Spleen (tissue), 11 donors: Measurements from ENCODE around the gene EZR. TPM values are rescaled to one million over a fixed set of nuclear protein-coding genes. Genes with fewer than 3 reads are reported as not detected.

Experiments
- DNase-seq: peaks from one replicate; pipeline ENCODE4 v3.0.0-alpha.2; 2020
- H3K27ac ChIP-seq, 8 donors: fragments of 200-600 bp; sonication (generic) in 7 of 8; 1 replicate in 4 of 8; 2 replicates in 4 of 8; pipeline versions ENCODE4 v1.5.0 to v1.8.0; 2016 to 2021; ENCODE audit warnings: inconsistent platforms in 4 of 8, mild to moderate bottlenecking in 4 of 8, moderate library complexity in 1 of 8
- H3K27me3 ChIP-seq, 7 donors: fragments of 200-600 bp; sonication (generic) in 6 of 7; replicated peaks in 1 of 7; 1 replicate in 4 of 7; 2 replicates in 3 of 7; pipeline versions ENCODE4 v1.5.0 to v1.8.0; 2016 to 2021; ENCODE audit warnings: inconsistent platforms in 3 of 7, mild to moderate bottlenecking in 1 of 7
- H3K36me3 ChIP-seq, 6 donors: fragments of 200-600 bp; sonication (generic) in 5 of 6; 1 replicate in 4 of 6; 2 replicates in 2 of 6; pipeline versions ENCODE4 v1.5.0 to v1.8.0; 2016 to 2021; ENCODE audit warnings: inconsistent platforms in 2 of 6
- H3K4me1 ChIP-seq, 6 donors: fragments of 200-600 bp; sonication (generic) in 5 of 6; 1 replicate in 3 of 6; 2 replicates in 3 of 6; pipeline versions ENCODE4 v1.5.0 to v1.8.0; 2016 to 2021; ENCODE audit warnings: inconsistent platforms in 3 of 6
- H3K4me3 ChIP-seq, 8 donors: fragments of 200-600 bp; sonication (generic) in 7 of 8; 1 replicate in 4 of 8; 2 replicates in 4 of 8; pipeline versions ENCODE4 v1.5.0 to v1.8.0; 2016 to 2021; ENCODE audit warnings: inconsistent platforms in 4 of 8, mild to moderate bottlenecking in 4 of 8, moderate library complexity in 2 of 8
- H3K9me3 ChIP-seq, 8 donors: fragments of 200-600 bp; sonication (generic) in 7 of 8; 1 replicate in 4 of 8; 2 replicates in 4 of 8; pipeline versions ENCODE4 v1.5.0 to v1.8.0; 2016 to 2021; ENCODE audit warnings: inconsistent platforms in 4 of 8
- CTCF ChIP-seq, 11 experiments: fragments of 200-600 bp in 7 of 11; fragments of 450-650 bp in 4 of 11; sonication (generic) in 4 of 11; IDR thresholded peaks in 8 of 11; conservative IDR thresholded peaks in 3 of 11; 1 replicate in 7 of 11; 2 replicates in 4 of 11; pipeline versions ENCODE4 v1.4.0 to v1.8.0; 2016 to 2021; ENCODE audit warnings: antibody characterized with exemption in 11 of 11, inconsistent platforms in 4 of 11, mild to moderate bottlenecking in 1 of 11
- POLR2A ChIP-seq, 3 donors: fragments of 450-650 bp; IDR thresholded peaks; one replicate each; pipeline ENCODE4 v1.5.1; 2017; ENCODE audit warnings: antibody characterized with exemption in 3 of 3, mild to moderate bottlenecking in 1 of 3
- POLR2AphosphoS5 ChIP-seq, 3 donors: sonication (generic); formaldehyde crosslinking; IDR thresholded peaks; one replicate each; pipeline ENCODE4 v1.5.1; 2017; ENCODE audit warnings: antibody characterized with exemption in 3 of 3
- WGBS, 5 donors: extraction: QIAGEN DNeasy Blood & Tissue Kit in 3 of 5; methylation state at CpG; one replicate each; pipeline versions ENCODE4 v1.1.5 to v1.1.7; 2013 to 2018; 5-methylcytosine and 5-hydroxymethylcytosine counted together
- intact Hi-C: fragments of 100-400 bp; cut with DNase I; formaldehyde crosslinking; loops from one replicate; pipeline ENCODE4 v1.15.0; 2023; ENCODE audit warnings: low total_unique reads
- polyA plus RNA-seq, 3 donors: library from polyadenylated mRNA; stranded (reverse); fragments of 200-250 nt; gene quantifications; one replicate each; pipeline ENCODE4 v1.2.1, GENCODE V29; 2013
- total RNA-seq, 7 donors: library from RNA; depleted of rRNA in 3 of 7; stranded (reverse); fragments of >200 nt in 3 of 7; fragmentation: NEBNext Ultra II Directional in 4 of 7; extraction: Animal tissue kit (Norgen Biotek cat#: 25700) in 4 of 7; gene quantifications; one replicate each; pipeline versions ENCODE4 v1.1.0 to v1.2.1, GENCODE V29; 2016 to 2021
- donor health status: healthy with polysubstance abuse.
- donor health status: DM: no; HTN: no; CAD: no; lungs with moderate emphysema.
- donor health status: DM: no; HTN: no; CAD: no.
- donor health status: Bipolar disorder and iron deficiency.
- donor health status: healthy.
- donor health status: DM: no; HTN: no; CAD: no.
- donor health status: DM: yes; HTN: yes; CAD: no.

The EZR gene
- total and polyA plus RNA-seq, 10 donors = 78.0 to 153 (median 114) TPM

GRCh38 chr6:158848490-158848895 lies 29.3 kb upstream of the EZR start:
- DNase-seq = no peak
- Histone ChIP-seq H3K27ac (no peak overlapping the region), H3K36me3 (no peaks in the 10 kb centered on the region), H3K9me3 (no peaks in the 10 kb centered on the region), H3K4me1 (peaks cover 13 to 51% (median 29%) of the 10 kb centered on the region in 6 donors), H3K4me3 (no peak overlapping the region), H3K27me3 (no peaks in the 10 kb centered on the region)
- no peak for TF ChIP-seq POLR2AphosphoS5 (IDR thresholded peaks at IDR 0.05)
- intact Hi-C loops = no loop called here
- WGBS, 5 donors = 88 to 94% (median 91%) methylated on average over 7 of the region's 7 CpGs

- TF ChIP-seq POLR2AphosphoS5 (IDR thresholded peaks at IDR 0.05) (no peak), POLR2A (IDR thresholded peaks at IDR 0.05) (no peak), CTCF (IDR thresholded peaks at IDR 0.05 in 8 of 11, conservative IDR thresholded peaks at IDR 0.05 in 3 of 11) (no peak)
- H3K36me3 ChIP-seq = no peaks in the 10 kb centered on the region
- no peaks in the 10 kb centered on the region for H3K27me3 ChIP-seq
- peaks cover 6 to 50% (median 24%) of the 10 kb centered on the region in 6 donors for H3K4me1 ChIP-seq
- no peak overlapping the region for H3K4me3 ChIP-seq
- no peak overlapping the region for H3K27ac ChIP-seq
- DNase-seq = no peak
- WGBS, 5 donors = 85 to 98% (median 91%) methylated on average over 4 of the region's 4 CpGs
- no peaks in the 10 kb centered on the region for H3K9me3 ChIP-seq
- intact Hi-C loops = no loop called here
These were observed 28.6 kb upstream of the EZR start for GRCh38 chr6:158847786-158848185.

- no peak for DNase-seq
- 82 to 88% (median 87%) methylated on average over 11 of the region's 11 CpGs for WGBS, 5 donors
- intact Hi-C loops = no loop called here
These were observed 27.9 kb upstream of the EZR start for GRCh38 chr6:158847012-158847529.

GRCh38 chr6:158843751-158844683 lies 24.8 kb upstream of the EZR start:
- intact Hi-C loops = no loop called here
- Histone ChIP-seq H3K9me3 (no peaks in the 10 kb centered on the region), H3K27ac (peak overlapping the region in 5 of 8 donors; percentile 2 to 17 (median 7)), H3K4me1 (peaks cover 0 to 19% (median 4%) of the 10 kb centered on the region in 6 donors), H3K36me3 (no peaks in the 10 kb centered on the region), H3K4me3 (no peak overlapping the region), H3K27me3 (no peaks in the 10 kb centered on the region)
- WGBS, 5 donors = 62 to 70% (median 63%) methylated on average over 10 of the region's 10 CpGs
- DNase-seq = no peak
- TF ChIP-seq CTCF (IDR thresholded peaks at IDR 0.05 in 8 of 11, conservative IDR thresholded peaks at IDR 0.05 in 3 of 11) (no peak), POLR2A (IDR thresholded peaks at IDR 0.05) (no peak)

More at GRCh38 chr6:158847012-158847529, 27.9 kb upstream of the EZR start:
- Histone ChIP-seq H3K36me3 (no peaks in the 10 kb centered on the region), H3K27ac (no peak overlapping the region), H3K9me3 (no peaks in the 10 kb centered on the region), H3K4me1 (peaks cover 6 to 44% (median 20%) of the 10 kb centered on the region in 6 donors), H3K4me3 (no peak overlapping the region), H3K27me3 (no peaks in the 10 kb centered on the region)
- TF ChIP-seq POLR2AphosphoS5 (IDR thresholded peaks at IDR 0.05) = no peak
- no peak for TF ChIP-seq POLR2A (IDR thresholded peaks at IDR 0.05)
- TF ChIP-seq CTCF (IDR thresholded peaks at IDR 0.05 in 8 of 11, conservative IDR thresholded peaks at IDR 0.05 in 3 of 11) = no peak
